ENCODE data around the gene APOD.

APOD gene

GRCh38 chr3:195555110-195555509 lies 28.6 kb downstream of the APOD start:
- peak overlapping the region in 1 of 2 donors; percentile 34 for H3K4me3 Mint-ChIP-seq
- ATAC-seq: no peak
- H3K9me3 Mint-ChIP-seq: no peaks in the 10 kb centered on the region
- H3K27me3 Mint-ChIP-seq: no peaks in the 10 kb centered on the region
- peak overlapping the region in 1 of 2 donors; percentile 36 for H3K27ac Mint-ChIP-seq
- H3K4me1 Mint-ChIP-seq: peaks cover 82% of the 10 kb centered on the region
- no peak for DNase-seq

DNA sequence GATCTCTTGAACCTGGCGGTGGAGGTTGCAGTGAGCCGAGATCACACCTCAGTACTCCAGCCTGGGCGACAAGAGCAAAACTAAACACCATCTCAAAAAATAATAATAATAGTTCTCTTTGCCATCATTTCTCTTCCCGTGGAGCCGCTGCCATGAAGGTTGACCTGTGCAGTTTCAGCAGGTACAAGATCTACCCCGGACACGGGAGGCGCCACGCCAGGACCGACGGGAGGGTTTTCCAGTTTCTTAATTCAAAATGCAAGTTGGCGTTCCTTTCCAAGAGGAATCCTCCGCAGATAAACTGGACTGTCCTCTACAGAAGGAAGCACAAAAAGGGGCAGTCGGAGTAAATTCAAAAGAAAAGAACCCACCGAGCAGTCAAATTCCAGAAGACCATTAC lies 29.3 kb downstream of the APOD start:
- DNase-seq: no peak
- no peaks in the 10 kb centered on the region for H3K9me3 Mint-ChIP-seq
- H3K4me1 Mint-ChIP-seq: peaks cover 88% of the 10 kb centered on the region
- no peak overlapping the region for H3K4me3 Mint-ChIP-seq
- H3K27me3 Mint-ChIP-seq: no peaks in the 10 kb centered on the region
- H3K27ac Mint-ChIP-seq: no peak overlapping the region
- no peak for ATAC-seq

DNA sequence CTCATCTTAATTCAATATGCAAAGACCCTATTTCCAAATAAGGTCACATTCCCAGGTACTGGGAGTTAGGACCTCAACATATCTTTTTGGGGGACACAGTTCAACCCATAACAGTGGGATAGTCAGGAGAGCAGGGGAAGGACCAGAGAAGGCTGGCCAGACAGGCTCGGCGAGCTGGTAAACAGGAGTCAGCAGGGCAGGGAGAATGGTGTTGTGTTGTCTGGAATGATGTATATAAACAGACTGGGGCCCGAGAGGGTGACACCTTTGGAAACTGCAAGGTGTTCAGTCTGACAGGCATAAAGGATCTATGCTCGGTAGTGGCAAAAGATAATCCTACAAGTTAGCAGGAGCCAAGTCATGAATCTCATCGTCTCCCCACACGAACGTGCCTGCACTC lies 30.5 kb downstream of the APOD start:
- Mint-ChIP-seq H3K9me3 (no peaks in the 10 kb centered on the region), H3K27me3 (no peaks in the 10 kb centered on the region), H3K27ac (peak overlapping the region in 1 of 2 donors; percentile 34), H3K4me3 (no peak overlapping the region), H3K4me1 (peaks cover 91% of the 10 kb centered on the region)
- ATAC-seq (no peak), DNase-seq (no peak)

- H3K4me1 Mint-ChIP-seq: peaks cover 97% of the 10 kb centered on the region
- peak overlapping the region; percentile 14 to 73 for H3K4me3 Mint-ChIP-seq
- H3K9me3 Mint-ChIP-seq: no peaks in the 10 kb centered on the region
Observed at GRCh38 chr3:195551381-195551978, 32.3 kb downstream of the APOD start.

GRCh38 chr3:195550723-195551122 lies 33.0 kb downstream of the APOD start:
- H3K27me3 Mint-ChIP-seq: no peaks in the 10 kb centered on the region
- DNase-seq (peak; percentile 32 to 50), ATAC-seq (peak; percentile 57)
- peaks cover 97% of the 10 kb centered on the region for H3K4me1 Mint-ChIP-seq
- H3K4me3 Mint-ChIP-seq: peak overlapping the region; percentile 73 to 74
- H3K9me3 Mint-ChIP-seq: no peaks in the 10 kb centered on the region
- H3K27ac Mint-ChIP-seq: peak overlapping the region; percentile 66 to 83

More at GRCh38 chr3:195551381-195551978, 32.3 kb downstream of the APOD start:
- ATAC-seq (no peak), DNase-seq (no peak)
- Mint-ChIP-seq H3K27me3 (no peaks in the 10 kb centered on the region), H3K27ac (peak overlapping the region in 1 of 2 donors; percentile 67)

- Mint-ChIP-seq H3K27me3 (no peaks in the 10 kb centered on the region), H3K27ac (peak overlapping the region; percentile 28 to 54), H3K9me3 (no peaks in the 10 kb centered on the region), H3K4me1 (peaks cover 97% of the 10 kb centered on the region), H3K4me3 (peak overlapping the region; percentile 73 to 74)
- peak; percentile 67 to 78 for DNase-seq
- peak; percentile 88 for ATAC-seq
Observed at GRCh38 chr3:195549931-195550519, 33.7 kb downstream of the APOD start.

DNA sequence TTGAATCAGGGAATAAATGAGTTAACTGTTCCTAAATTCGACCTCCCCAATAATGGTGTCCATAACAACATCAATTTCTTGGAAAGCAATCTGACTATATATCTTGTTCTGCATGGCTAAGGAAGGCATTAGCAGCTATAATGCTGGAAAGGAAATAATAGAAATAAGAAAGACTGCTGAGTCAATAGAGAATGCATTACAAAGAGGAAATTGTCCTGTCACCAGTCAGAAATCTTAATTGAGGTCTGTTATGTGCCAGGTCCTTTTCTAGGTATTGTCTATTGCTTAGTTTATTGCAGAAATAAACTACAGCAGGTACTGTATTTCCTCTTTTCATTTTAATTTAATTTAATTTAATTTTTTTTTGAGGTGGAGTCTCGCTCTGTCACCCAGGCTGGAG lies 34.8 kb downstream of the APOD start:
- Mint-ChIP-seq H3K4me1 (peaks cover 99% of the 10 kb centered on the region), H3K27me3 (no peaks in the 10 kb centered on the region), H3K27ac (peak overlapping the region in 1 of 2 donors; percentile 65), H3K9me3 (no peaks in the 10 kb centered on the region), H3K4me3 (no peak overlapping the region)
- no peak for DNase-seq
- ATAC-seq: no peak

DNA sequence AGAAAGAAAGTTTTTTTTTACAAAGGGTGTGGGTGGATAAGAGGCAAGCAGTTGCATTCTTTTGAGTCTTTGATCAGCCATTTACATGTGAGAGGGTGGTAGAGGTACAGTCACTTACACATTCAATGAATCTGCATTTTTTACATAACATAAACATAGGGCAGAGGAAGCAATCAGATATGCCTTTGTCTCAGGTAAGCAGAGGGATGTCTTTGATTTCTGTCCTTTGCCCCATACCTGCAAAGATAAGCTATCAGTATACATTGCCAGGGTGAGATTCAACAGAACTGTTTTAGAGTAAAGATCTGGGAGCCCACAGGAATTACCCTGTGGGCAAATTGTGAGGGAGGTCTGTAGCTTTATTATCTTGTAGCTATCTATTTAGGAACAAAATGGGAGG lies 35.2 kb downstream of the APOD start:
- Mint-ChIP-seq H3K9me3 (no peaks in the 10 kb centered on the region), H3K4me3 (peak overlapping the region; percentile 9 to 32), H3K4me1 (peaks cover 100% of the 10 kb centered on the region), H3K27me3 (no peaks in the 10 kb centered on the region), H3K27ac (peak overlapping the region in 1 of 2 donors; percentile 65)
- ATAC-seq (no peak), DNase-seq (no peak)

GRCh38 chr3:195548006-195548405 lies 35.7 kb downstream of the APOD start:
- Mint-ChIP-seq H3K27ac (no peak overlapping the region), H3K4me3 (peak overlapping the region; percentile 9 to 32), H3K9me3 (no peaks in the 10 kb centered on the region), H3K4me1 (peaks cover 95% of the 10 kb centered on the region), H3K27me3 (no peaks in the 10 kb centered on the region)
- ATAC-seq (no peak), DNase-seq (no peak)

DNA sequence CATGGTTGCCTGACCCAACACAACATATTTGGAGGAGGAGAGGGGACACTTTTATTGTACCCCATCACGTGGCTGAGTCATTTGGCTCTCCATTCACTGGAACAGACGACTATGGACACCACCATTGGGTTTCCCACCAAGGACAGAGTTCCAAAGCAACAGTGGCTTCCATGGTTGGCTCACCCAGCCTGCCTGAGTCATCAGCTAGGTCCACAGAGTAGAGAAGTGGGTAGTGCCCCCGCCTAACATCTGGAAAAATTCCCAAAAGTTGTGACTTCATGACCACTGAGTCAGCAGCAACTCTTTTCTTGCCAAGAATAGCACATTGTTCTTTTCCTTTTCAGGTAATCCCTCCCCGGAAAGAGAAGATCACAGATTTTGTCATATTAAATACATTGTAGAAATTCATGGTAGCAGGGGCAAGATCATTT lies 37.6 kb downstream of the APOD start:
- H3K27me3 Mint-ChIP-seq: no peaks in the 10 kb centered on the region
- H3K9me3 Mint-ChIP-seq: no peaks in the 10 kb centered on the region
- H3K27ac Mint-ChIP-seq: peak overlapping the region; percentile 37 to 63
- peak overlapping the region; percentile 69 to 74 for H3K4me3 Mint-ChIP-seq
- peaks cover 77% of the 10 kb centered on the region for H3K4me1 Mint-ChIP-seq
- DNase-seq (no peak), ATAC-seq (no peak)

- Mint-ChIP-seq H3K27me3 (no peaks in the 10 kb centered on the region), H3K4me1 (peaks cover 73% of the 10 kb centered on the region), H3K9me3 (no peaks in the 10 kb centered on the region), H3K27ac (no peak overlapping the region), H3K4me3 (peak overlapping the region; percentile 88)
- ATAC-seq: no peak
- DNase-seq: no peak
Observed at GRCh38 chr3:195544634-195545033, 39.1 kb downstream of the APOD start.

DNA sequence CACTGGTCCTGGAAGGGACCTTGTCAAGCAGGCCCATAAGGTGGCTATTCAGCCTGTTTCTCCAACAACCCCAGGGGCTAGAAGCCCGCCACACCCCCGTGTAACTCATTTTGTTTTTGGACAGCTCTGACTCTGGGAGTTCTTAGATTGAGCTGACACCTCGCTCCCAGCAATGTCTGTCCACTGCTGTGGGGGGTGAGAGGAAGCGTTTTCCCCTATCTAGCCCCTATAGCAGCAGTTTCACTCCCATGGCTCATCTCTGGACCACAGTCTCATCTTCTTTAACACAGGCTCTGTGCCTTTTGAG lies 39.6 kb downstream of the APOD start:
- ATAC-seq (no peak), DNase-seq (no peak)
- H3K9me3 Mint-ChIP-seq: no peaks in the 10 kb centered on the region
- peak overlapping the region in 1 of 2 donors; percentile 97 for H3K27ac Mint-ChIP-seq
- H3K4me3 Mint-ChIP-seq: peak overlapping the region; percentile 88
- no peaks in the 10 kb centered on the region for H3K27me3 Mint-ChIP-seq
- peaks cover 73% of the 10 kb centered on the region for H3K4me1 Mint-ChIP-seq

GRCh38 chr3:195543500-195544229 lies 40.1 kb downstream of the APOD start:
- Mint-ChIP-seq H3K4me1 (peaks cover 71% of the 10 kb centered on the region), H3K27me3 (no peaks in the 10 kb centered on the region), H3K4me3 (peak overlapping the region; percentile 88), H3K27ac (peak overlapping the region; percentile 46 to 97), H3K9me3 (no peaks in the 10 kb centered on the region)
- ATAC-seq: peak; percentile 24
- peak in 1 of 2 donors; percentile 25 for DNase-seq

DNA sequence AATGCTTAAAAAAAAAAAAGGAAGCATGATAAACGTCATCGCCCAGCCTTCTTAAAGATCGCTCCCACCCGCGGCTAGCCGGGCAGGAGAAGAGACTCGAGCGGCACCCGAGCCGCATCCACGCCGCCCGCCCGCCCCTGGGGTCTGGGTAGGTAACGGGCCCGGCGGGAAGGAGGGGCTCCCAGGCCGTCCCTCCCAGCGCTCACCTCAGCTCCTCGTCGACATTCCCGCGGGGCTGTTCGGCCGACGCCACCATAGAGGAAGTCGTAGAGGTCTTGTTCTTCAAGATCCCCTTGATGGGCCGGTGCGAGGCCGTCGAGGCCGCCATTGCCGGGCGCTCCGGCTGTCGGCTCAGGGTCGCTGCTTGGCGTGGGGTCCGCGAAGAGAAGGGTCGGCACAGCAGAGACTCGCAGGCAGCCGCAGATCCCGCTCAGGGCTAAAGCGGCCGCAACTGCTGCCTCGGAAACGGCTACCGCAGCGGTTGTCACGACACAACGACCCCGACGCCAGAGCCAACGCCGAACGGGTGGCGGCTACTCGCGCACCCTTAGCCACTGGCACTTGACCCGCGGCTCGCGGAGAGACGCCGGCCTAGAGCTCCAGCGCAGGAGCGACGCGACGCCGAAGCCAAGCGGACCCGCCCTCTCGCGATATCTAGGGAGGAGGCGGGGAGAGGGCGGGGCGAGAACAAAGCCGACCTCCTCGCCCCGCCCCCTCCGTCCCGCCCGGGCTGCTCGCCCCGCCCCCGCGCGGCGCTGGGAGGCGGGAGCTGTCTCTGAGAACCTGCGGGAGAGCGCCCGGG lies 40.8 kb downstream of the APOD start, which contains the start of gene PPP1R2:
TSS of gene PPP1R2 (minus strand) at position 628 of the 802 bp plus-strand sequence. CDS start at position 328, 300 bp downstream.
- Mint-ChIP-seq H3K9me3 (no peaks in the 10 kb centered on the region), H3K27ac (peak within 1 kb of the TSS; percentile 93 to 97), H3K4me3 (peak within 1 kb of the TSS; percentile 88), H3K27me3 (no peaks in the 10 kb centered on the region), H3K4me1 (peaks cover 69% of the 10 kb centered on the region)
- ATAC-seq (peak; percentile 87), DNase-seq (peak; percentile 93 to 94)

GRCh38 chr3:195542316-195542697 lies 41.4 kb downstream of the APOD start:
- no peak for ATAC-seq

More at GRCh38 chr3:195542316-195542697, 41.4 kb downstream of the APOD start:
- H3K27me3 Mint-ChIP-seq: no peaks in the 10 kb centered on the region
- H3K9me3 Mint-ChIP-seq: no peaks in the 10 kb centered on the region
- H3K4me3 Mint-ChIP-seq: peak overlapping the region; percentile 88
- DNase-seq: no peak
- peak overlapping the region; percentile 93 to 96 for H3K27ac Mint-ChIP-seq
- peaks cover 69% of the 10 kb centered on the region for H3K4me1 Mint-ChIP-seq

All from stimulated activated naive CD8-positive, alpha-beta T cell treated with anti-CD3 and anti-CD28 coated beads, Interleukin-15, amount 100 ng/mL, for 72 hours (primary cell).